ENCODE results near the gene GUCA2B.

The GUCA2B gene

GRCh38 chr1:42133809-42134526 is 19.2 kb upstream of the GUCA2B start:
- Histone ChIP-seq H3K27ac (no peak overlapping the region), H3K4me3 (no peak overlapping the region)
- no peak for DNase-seq (ENCODE audit: low spot score)
- TF ChIP-seq CTCF (IDR thresholded peaks at IDR 0.05), result no peak

- H3K27ac ChIP-seq, result no peak overlapping the region
- no peak for DNase-seq (ENCODE audit: low spot score)
- TF ChIP-seq CTCF (IDR thresholded peaks at IDR 0.05), result no peak
- no peak overlapping the region for H3K4me3 ChIP-seq
Measured at GRCh38 chr1:42135426-42135825, 17.8 kb upstream of the GUCA2B start.

GRCh38 chr1:42136466-42136865 is 16.7 kb upstream of the GUCA2B start:
- no peak overlapping the region for H3K27ac ChIP-seq
- no peak overlapping the region for H3K4me3 ChIP-seq
- TF ChIP-seq CTCF (IDR thresholded peaks at IDR 0.05), result no peak
- no peak for DNase-seq (ENCODE audit: low spot score)

- H3K27ac ChIP-seq, result no peak overlapping the region
- DNase-seq (ENCODE audit: low spot score), result no peak
- no peak for TF ChIP-seq CTCF (IDR thresholded peaks at IDR 0.05)
- no peak overlapping the region for H3K4me3 ChIP-seq
Measured at GRCh38 chr1:42137766-42138165, 15.4 kb upstream of the GUCA2B start.

GRCh38 chr1:42138586-42138985 is 14.6 kb upstream of the GUCA2B start:
- Histone ChIP-seq H3K4me3 (no peak overlapping the region), H3K27ac (no peak overlapping the region)
- TF ChIP-seq CTCF (IDR thresholded peaks at IDR 0.05), result no peak
- no peak for DNase-seq (ENCODE audit: low spot score)

DNA sequence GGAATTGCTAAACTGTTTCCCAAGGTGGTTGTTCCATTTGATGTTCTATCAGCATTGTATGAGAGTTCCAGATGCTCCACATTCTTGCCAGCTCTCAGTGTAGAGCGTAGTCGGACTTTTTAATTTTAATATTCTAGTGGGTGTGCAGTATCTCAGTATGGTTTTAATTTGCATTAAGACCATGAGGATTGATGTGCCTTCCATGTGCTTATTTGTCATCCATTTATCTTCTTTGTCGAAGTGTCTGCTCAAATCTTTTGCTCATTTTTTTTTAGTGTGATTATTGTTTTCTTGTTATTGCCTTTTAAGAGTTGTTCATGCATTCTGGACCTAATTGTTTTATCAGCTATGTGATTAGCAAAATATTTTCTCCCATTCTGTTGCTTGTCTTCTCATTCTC is 13.8 kb upstream of the GUCA2B start:
- TF ChIP-seq CTCF (IDR thresholded peaks at IDR 0.05), result no peak
- no peak for DNase-seq (ENCODE audit: low spot score)
- Histone ChIP-seq H3K4me3 (no peak overlapping the region), H3K27ac (no peak overlapping the region)

DNA sequence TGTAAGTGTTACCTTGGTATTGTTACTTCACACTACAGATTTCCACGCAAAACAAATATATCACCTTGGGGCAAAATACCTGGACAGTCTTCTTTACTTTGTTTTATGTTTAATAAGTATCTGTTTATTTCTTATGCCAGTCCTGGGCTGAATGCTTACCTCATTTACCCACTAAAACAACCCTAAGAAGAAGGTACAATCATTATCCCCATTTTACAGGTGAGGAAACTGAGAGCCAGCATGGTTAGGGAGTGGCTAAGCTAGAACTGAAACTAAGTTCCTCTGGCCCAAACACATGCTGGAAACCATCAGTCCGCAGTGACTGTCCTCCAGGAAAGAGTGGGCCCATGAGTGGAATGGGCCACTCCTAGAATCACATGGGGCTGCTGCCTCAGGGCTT is 13.0 kb upstream of the GUCA2B start:
- Histone ChIP-seq H3K27ac (no peak overlapping the region), H3K4me3 (no peak overlapping the region)
- TF ChIP-seq CTCF (IDR thresholded peaks at IDR 0.05), result no peak
- DNase-seq (ENCODE audit: low spot score), result no peak
